Prostate gland (tissue), 2 donors: ENCODE results near the gene ZSWIM6. TPM values are rescaled to one million over a fixed set of nuclear protein-coding genes. Genes with fewer than 3 reads are reported as not detected.

ENCODE experiments used
- DNase-seq: peaks from one replicate; pipeline ENCODE4 v3.0.0-alpha.2; 2019; ENCODE audit warnings: low spot score
- H3K27ac ChIP-seq, 2 donors: fragments of 200-600 bp; sonication (generic); 2 replicates each; pipeline ENCODE4 v1.5.1; 2017 to 2019
- H3K27me3 ChIP-seq: fragments of 200-600 bp; sonication (generic); replicated peaks from 2 replicates; pipeline ENCODE4 v1.5.1; 2019; ENCODE audit not compliant: insufficient read depth
- H3K36me3 ChIP-seq, 2 donors: fragments of 200-600 bp; sonication (generic); 1 replicate in 1 of 2; 2 replicates in 1 of 2; pipeline versions ENCODE4 v1.5.1 to v1.8.1; 2017 to 2019
- H3K4me1 ChIP-seq: fragments of 200-600 bp; sonication (generic); replicated peaks from 2 replicates; pipeline ENCODE4 v1.5.1; 2019
- H3K4me3 ChIP-seq, 2 donors: fragments of 200-600 bp; sonication (generic); 2 replicates each; pipeline ENCODE4 v1.5.1; 2017 to 2019
- H3K9me3 ChIP-seq: fragments of 200-600 bp; sonication (generic); 2 replicates; pipeline ENCODE4 v1.5.1; 2017
- POLR2A ChIP-seq: fragments of 450-650 bp; IDR thresholded peaks from one replicate; pipeline ENCODE4 v1.6.1; 2016; ENCODE audit warnings: antibody characterized with exemption, mild to moderate bottlenecking
- POLR2AphosphoS5 ChIP-seq: sonication (generic); formaldehyde crosslinking; IDR thresholded peaks from one replicate; pipeline ENCODE4 v1.6.1; 2017; ENCODE audit warnings: antibody characterized with exemption
- WGBS: methylation state at CpG from one replicate; pipeline ENCODE4 v1.1.5; 2018; 5-methylcytosine and 5-hydroxymethylcytosine counted together
- intact Hi-C: fragments of 100-400 bp; cut with DNase I; formaldehyde crosslinking; loops from one replicate; pipeline ENCODE4 v1.14.2; 2022
- total RNA-seq, 2 donors: library from RNA; depleted of rRNA; stranded (reverse); fragments of >200 nt; gene quantifications; one replicate each; pipeline ENCODE4 v1.1.0, GENCODE V29; 2016
- TF ChIP-seq, protein P1 (sequence below), 4 experiments: fragments of 200-600 bp in 2 of 4; fragments of 450-650 bp in 2 of 4; sonication (generic) in 2 of 4; IDR thresholded peaks; 1 replicate in 3 of 4; 2 replicates in 1 of 4; pipeline ENCODE4 v1.5.1; 2016 to 2019; ENCODE audit warnings: antibody characterized with exemption in 4 of 4, mild to moderate bottlenecking in 2 of 4, moderate library complexity in 2 of 4

ZSWIM6 gene
- total RNA-seq, 2 donors from 2014 or later = 8.7 to 13.7 TPM

- TF ChIP-seq, protein P1, sequence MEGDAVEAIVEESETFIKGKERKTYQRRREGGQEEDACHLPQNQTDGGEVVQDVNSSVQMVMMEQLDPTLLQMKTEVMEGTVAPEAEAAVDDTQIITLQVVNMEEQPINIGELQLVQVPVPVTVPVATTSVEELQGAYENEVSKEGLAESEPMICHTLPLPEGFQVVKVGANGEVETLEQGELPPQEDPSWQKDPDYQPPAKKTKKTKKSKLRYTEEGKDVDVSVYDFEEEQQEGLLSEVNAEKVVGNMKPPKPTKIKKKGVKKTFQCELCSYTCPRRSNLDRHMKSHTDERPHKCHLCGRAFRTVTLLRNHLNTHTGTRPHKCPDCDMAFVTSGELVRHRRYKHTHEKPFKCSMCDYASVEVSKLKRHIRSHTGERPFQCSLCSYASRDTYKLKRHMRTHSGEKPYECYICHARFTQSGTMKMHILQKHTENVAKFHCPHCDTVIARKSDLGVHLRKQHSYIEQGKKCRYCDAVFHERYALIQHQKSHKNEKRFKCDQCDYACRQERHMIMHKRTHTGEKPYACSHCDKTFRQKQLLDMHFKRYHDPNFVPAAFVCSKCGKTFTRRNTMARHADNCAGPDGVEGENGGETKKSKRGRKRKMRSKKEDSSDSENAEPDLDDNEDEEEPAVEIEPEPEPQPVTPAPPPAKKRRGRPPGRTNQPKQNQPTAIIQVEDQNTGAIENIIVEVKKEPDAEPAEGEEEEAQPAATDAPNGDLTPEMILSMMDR (IDR thresholded peaks at IDR 0.05) = no peak
- no peak for TF ChIP-seq POLR2AphosphoS5
- TF ChIP-seq POLR2A = no peak
- intact Hi-C loops = no loop called here
Observed at GRCh38 chr5:61591859-61592258, 259.8 kb downstream of the ZSWIM6 start.

GRCh38 chr5:61595426-61595825 is 263.4 kb downstream of the ZSWIM6 start:
- TF ChIP-seq, protein P1 (IDR thresholded peaks at IDR 0.05) = no peak
- TF ChIP-seq POLR2AphosphoS5 (no peak), POLR2A (no peak)
- H3K4me1 ChIP-seq = peaks cover 9% of the 10 kb centered on the region

More at GRCh38 chr5:61591859-61592258, 259.8 kb downstream of the ZSWIM6 start:
- Histone ChIP-seq H3K4me1 (no peaks in the 10 kb centered on the region), H3K4me3 (no peak overlapping the region), H3K36me3 (no peaks in the 10 kb centered on the region), H3K27me3 (no peaks in the 10 kb centered on the region), H3K27ac (no peak overlapping the region), H3K9me3 (no peaks in the 10 kb centered on the region)
- no peak for DNase-seq
- 90% methylated on average over 4 of the region's 4 CpGs for WGBS

More at GRCh38 chr5:61595426-61595825, 263.4 kb downstream of the ZSWIM6 start:
- Histone ChIP-seq H3K36me3 (no peaks in the 10 kb centered on the region), H3K9me3 (no peaks in the 10 kb centered on the region), H3K27me3 (no peaks in the 10 kb centered on the region), H3K4me3 (no peak overlapping the region), H3K27ac (no peak overlapping the region)
- intact Hi-C loops = no loop called here
- no peak for DNase-seq

Other genes with a start within 250 kb of the ZSWIM6 start
- gene SMIM15, start 169.8 kb upstream of the ZSWIM6 start, total RNA-seq = 10 to 100 TPM; 30.0 to 53.1 TPM